Thyroid gland (tissue), 4 donors: ENCODE data around the gene MAP3K7.

ENCODE experiments used
- POLR2A ChIP-seq, 2 donors: fragments of 450-650 bp; IDR thresholded peaks; one replicate each; pipeline ENCODE4 v1.6.1; 2017; ENCODE audit warnings: antibody characterized with exemption in 2 of 2, mild to moderate bottlenecking in 2 of 2, moderate library complexity in 1 of 2
- TF ChIP-seq, protein P1 (sequence below), 6 experiments: fragments of 200-600 bp in 3 of 6; fragments of 450-650 bp in 3 of 6; sonication (generic) in 3 of 6; IDR thresholded peaks; one replicate each; pipeline ENCODE4 v1.5.1; 2016 to 2019; ENCODE audit warnings: antibody characterized with exemption in 6 of 6, mild to moderate bottlenecking in 2 of 6, inconsistent platforms in 1 of 6, moderate library complexity in 1 of 6

GRCh38 chr6:90534337-90535025 lies 52.4 kb downstream of the MAP3K7 start:
- no peak for TF ChIP-seq POLR2A (IDR thresholded peaks at IDR 0.05)
- TF ChIP-seq, protein P1, sequence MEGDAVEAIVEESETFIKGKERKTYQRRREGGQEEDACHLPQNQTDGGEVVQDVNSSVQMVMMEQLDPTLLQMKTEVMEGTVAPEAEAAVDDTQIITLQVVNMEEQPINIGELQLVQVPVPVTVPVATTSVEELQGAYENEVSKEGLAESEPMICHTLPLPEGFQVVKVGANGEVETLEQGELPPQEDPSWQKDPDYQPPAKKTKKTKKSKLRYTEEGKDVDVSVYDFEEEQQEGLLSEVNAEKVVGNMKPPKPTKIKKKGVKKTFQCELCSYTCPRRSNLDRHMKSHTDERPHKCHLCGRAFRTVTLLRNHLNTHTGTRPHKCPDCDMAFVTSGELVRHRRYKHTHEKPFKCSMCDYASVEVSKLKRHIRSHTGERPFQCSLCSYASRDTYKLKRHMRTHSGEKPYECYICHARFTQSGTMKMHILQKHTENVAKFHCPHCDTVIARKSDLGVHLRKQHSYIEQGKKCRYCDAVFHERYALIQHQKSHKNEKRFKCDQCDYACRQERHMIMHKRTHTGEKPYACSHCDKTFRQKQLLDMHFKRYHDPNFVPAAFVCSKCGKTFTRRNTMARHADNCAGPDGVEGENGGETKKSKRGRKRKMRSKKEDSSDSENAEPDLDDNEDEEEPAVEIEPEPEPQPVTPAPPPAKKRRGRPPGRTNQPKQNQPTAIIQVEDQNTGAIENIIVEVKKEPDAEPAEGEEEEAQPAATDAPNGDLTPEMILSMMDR (IDR thresholded peaks at IDR 0.05), result no peak
